Stimulated activated CD4-positive, alpha-beta T cell treated with anti-CD3 and anti-CD28 coated beads, Interleukin-1b, Interleukin-23, amount 100 ng/mL, for 24 hours (primary cell): ENCODE data around the gene UNC79.

Experiments
- DNase-seq, 4 experiments: peaks; one replicate each; pipeline ENCODE4 v3.0.0-alpha.2; 2020; ENCODE audit warnings: low read depth in 4 of 4, low spot score in 1 of 4

Gene UNC79

GRCh38 chr14:93705513-93706156, 274.9 kb downstream of the UNC79 start:
- no peak for DNase-seq

GRCh38 chr14:93706360-93706955, 275.7 kb downstream of the UNC79 start:
- no peak for DNase-seq

DNA sequence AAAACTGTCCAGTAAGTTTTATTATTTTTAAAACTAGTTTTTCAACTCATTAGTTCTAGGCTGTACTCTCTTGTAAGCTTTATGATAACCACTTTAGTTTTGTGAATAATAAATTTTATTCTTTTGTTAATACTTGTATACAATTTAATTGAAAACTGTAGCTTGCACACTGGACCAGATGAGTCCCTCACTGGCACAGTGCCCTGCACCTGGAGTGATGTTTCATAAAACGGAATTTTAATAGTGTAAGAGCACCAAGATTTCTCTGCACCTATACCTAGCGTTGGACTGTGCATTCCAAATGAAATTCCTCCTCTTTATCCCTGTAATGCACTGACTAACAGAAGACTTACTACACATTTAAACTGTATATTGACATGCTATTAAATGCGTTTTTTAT, 276.7 kb downstream of the UNC79 start:
- DNase-seq = no peak

- no peak for DNase-seq
These were observed 277.6 kb downstream of the UNC79 start for GRCh38 chr14:93708311-93708734.

GRCh38 chr14:93708800-93709199, 278.1 kb downstream of the UNC79 start:
- no peak for DNase-seq

GRCh38 chr14:93709249-93709648, 278.5 kb downstream of the UNC79 start:
- DNase-seq = no peak

GRCh38 chr14:93712079-93712837, 281.5 kb downstream of the UNC79 start:
- DNase-seq = no peak

DNA sequence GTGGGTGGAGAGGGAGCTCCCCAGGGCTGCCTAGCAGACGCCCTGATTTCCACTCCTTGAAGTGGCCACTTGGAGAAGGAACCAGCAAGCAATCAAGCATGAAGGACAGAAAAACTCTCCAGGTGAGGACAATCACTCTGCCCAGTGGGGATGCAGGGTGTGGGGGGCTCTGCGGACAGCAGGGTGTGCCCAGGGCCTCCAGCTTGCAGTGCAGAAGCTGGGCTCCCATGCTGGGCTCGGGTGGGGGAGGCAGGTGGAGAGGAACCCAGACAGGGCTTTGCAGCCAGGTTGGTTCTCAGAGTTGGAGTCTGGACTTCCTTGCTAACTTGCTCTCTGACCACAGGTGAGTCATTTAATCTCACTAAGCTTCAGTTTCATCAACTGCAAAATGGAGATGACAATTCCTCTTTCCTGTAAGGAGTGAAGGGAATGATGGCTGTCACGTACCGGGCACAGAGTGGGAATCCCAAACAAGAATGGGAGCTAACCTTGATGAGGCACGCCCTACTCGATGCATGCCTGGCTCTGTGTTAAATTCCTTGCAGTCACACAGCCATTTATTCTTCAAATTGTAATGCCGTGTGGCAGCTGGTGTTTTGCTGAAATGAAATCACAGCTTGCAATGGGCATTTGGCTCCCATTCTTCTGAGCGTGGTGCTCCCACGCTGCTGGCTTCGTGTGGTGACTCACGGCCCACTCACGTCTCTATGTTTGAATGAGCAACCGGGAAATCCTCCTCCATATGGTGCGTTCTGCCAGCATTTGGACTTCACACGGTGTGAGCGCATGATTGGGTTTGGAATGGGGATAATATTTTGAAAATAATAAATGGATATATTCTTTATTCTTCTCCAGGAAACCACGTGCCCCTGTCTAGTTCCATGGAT, 282.3 kb downstream of the UNC79 start:
- no peak for DNase-seq

DNA sequence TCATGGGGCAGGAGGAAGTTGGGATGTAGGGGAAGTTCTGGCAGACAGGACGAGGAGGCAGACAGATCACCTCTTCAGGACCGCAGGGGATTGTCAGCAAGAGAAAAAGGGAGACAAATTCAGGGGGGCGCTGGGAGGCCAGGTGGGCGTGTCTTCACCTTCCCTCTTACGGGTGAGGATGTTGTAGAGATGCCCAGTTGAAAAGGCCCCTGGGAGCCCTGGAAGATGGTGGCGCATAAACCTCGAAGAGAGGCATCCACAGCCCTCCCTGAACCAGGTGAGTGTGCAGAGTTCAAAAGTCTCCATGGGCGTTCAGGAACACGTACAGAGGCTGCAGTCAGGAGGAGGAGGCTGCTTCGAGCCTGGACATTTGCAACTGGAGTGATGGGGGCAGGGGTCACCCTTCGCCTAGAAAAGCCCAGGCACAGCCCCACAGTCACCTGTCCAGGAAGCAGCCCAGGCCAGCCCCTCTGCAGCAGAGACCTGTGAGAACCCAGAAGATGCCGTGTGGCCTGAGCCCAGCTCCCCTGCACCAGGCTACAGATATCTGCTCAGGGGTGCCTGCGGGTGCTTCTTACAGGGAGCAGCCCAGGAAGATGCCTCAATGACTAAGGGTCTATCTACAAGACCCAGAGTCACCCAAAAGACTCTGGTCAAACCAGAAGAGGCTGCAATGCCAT, 283.1 kb downstream of the UNC79 start:
- no peak for DNase-seq

DNA sequence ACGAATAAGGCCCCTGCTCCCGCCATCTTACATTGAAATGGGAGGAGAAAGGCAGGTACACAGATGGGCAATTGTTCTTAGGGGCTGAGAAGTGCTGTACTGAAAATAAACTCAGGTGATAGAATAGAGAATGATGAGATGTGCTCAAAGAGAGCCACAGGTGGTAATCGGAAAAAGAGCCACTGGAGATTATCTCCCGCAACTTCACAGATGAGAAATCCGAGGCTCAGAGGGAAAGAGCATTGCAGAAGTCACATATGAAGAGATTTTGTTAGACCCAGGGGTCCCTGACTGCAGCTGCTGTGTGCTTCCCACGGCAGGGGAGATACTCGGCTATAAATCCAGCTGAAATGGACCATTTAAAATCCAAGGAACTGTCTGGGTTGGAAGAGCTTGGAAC, 283.9 kb downstream of the UNC79 start:
- no peak for DNase-seq

GRCh38 chr14:93715279-93715927, 284.7 kb downstream of the UNC79 start:
- no peak for DNase-seq

- no peak for DNase-seq
These were observed 285.4 kb downstream of the UNC79 start for GRCh38 chr14:93716002-93716745.

DNA sequence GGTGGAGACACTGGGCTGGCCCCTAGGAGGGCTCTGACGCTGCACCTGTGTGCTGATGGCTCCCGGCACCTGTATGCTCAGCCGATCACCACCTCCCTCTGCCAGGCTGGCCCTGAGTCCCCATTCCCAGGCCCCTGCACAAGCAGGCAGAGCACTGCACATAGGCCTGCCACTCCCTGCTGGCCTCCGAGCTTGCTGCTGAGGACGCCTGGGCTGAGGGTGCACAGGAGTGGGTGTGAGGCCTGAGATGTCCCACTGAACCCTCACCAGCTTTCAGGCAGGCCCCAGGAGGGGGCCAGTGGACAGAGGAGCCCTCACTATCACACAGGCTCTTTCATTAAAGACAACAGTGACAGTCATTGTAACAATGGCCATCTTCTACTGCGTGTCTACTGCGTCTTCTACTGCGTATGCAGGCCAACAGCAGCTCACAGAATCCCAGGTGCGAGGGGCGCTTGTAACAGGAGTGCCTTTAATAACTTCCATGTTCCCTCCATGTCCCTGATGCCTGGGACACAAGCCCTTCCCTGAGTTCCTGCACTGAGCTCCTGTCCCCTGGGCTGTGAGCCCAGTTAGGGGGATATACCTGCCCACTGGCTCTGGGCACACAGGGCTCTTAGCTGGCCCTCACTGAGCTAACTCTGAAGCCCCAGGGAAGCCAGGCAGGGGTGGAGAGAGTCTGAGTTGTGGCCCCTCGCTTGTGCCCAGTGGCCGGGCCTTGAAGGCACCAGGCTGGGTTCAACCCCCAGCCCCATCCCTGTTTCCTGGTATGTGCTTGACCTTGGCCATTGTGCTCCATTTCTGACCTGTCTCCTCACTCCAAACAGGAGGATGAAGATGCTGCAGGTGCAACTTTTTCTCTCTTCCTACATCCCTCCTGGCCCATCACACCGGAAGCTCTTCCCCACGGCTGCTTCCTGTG, 286.3 kb downstream of the UNC79 start:
- DNase-seq = no peak

GRCh38 chr14:93717668-93718320, 287.1 kb downstream of the UNC79 start:
- DNase-seq = no peak

DNA sequence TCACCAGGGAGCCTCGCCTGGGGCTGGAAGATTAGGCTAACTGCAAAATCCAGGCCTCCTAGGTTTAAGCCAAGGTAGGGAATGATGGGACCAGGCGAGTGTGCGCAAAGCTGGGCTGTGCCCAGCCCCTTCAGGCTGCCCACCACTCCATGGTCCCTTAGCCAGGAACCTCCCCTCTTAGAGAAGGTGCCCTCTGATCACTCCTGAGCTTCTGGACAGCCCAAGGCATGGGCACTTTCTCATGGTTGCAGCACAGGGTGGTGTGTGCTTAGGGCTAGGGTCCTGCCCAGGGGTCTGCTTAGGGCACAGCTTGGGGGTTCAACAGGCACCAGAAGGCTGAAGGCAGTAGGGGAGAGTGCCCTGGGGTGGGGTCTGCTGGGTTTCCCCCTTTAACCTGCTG, 288.5 kb downstream of the UNC79 start:
- DNase-seq = no peak

GRCh38 chr14:93720076-93720815, 289.5 kb downstream of the UNC79 start:
- no peak for DNase-seq

DNA sequence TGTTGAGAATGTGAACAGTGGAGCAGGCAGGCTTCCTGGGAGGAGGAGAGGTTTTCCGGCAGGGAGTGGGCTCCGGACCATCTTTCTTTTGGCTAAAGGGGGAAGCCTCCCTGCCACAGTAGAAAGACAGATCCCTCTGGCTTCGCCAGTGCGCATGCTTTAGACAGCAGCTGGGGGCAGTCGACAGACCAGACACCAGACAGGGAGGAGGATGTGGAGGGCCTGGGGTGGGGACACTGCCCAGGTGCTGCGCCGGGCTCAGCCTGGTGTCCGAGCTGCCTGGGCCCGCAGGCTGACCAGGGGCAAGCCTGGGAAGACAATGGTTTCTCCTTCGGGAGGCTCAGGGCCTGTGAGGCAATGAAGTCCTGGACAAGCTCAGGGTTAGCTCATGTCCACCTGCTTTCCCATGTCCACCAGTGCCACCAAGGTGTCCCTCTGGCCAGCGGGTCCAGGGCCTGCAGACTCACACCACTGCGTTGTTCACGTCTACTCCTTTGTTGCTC, 290.3 kb downstream of the UNC79 start:
- no peak for DNase-seq
